ACC112 (cell line): ENCODE data around the gene DEFB108B.
"Not testable (repeated sequence)": the region's sequence is repeated elsewhere in the genome, so short reads cannot be mapped to it uniquely, and the experiment has no call there.

ENCODE experiments used
- H2AFZ ChIP-seq: fragments of 200-600 bp; sonication (generic); one replicate; pipeline ENCODE4 v1.6.0; 2017; ENCODE audit warnings: antibody characterized with exemption, low read length; ENCODE audit not compliant: unreplicated experiment
- H3K27ac ChIP-seq: fragments of 200-600 bp; sonication (generic); 2 replicates; pipeline ENCODE4 v1.5.1; 2014; ENCODE audit warnings: low read depth, mild to moderate bottlenecking, antibody characterized with exemption, low read length, moderate library complexity
- H3K27me3 ChIP-seq: fragments of 200-600 bp; sonication (generic); 2 replicates; pipeline ENCODE4 v1.6.1; 2014; ENCODE audit warnings: mild to moderate bottlenecking, antibody characterized with exemption, low read length, moderate library complexity, mixed read lengths; ENCODE audit not compliant: insufficient read depth
- H3K36me3 ChIP-seq: fragments of 200-600 bp; sonication (generic); 2 replicates; pipeline ENCODE4 v1.6.1; 2016; ENCODE audit warnings: mild to moderate bottlenecking, antibody characterized with exemption, low read length, moderate library complexity, mixed read lengths; ENCODE audit not compliant: insufficient read depth
- H3K4me1 ChIP-seq: fragments of 200-600 bp; sonication (generic); one replicate; pipeline ENCODE4 v1.6.1; 2016; ENCODE audit warnings: low read length, mixed read lengths; ENCODE audit not compliant: insufficient read depth, unreplicated experiment, control insufficient read depth
- H3K4me3 ChIP-seq: fragments of 200-600 bp; sonication (generic); 2 replicates; pipeline ENCODE4 v1.5.1; 2014; ENCODE audit warnings: mild to moderate bottlenecking, low read depth, low read length
- H3K79me2 ChIP-seq: fragments of 200-600 bp; sonication (generic); one replicate; pipeline ENCODE4 v1.6.0; 2016; ENCODE audit warnings: low read length; ENCODE audit not compliant: control insufficient read depth, unreplicated experiment, insufficient read depth

DEFB108B gene

GRCh38 chr11:71829247-71829646 is 3.8 kb upstream of the DEFB108B start:
- H2AFZ ChIP-seq, H3K79me2 ChIP-seq, H3K27me3 ChIP-seq, H3K27ac ChIP-seq, H3K36me3 ChIP-seq, H3K4me1 ChIP-seq, H3K4me3 ChIP-seq: not testable (repeated sequence)

- H3K27me3 ChIP-seq, H3K4me1 ChIP-seq, H3K27ac ChIP-seq, H2AFZ ChIP-seq, H3K79me2 ChIP-seq, H3K36me3 ChIP-seq, H3K4me3 ChIP-seq: not testable (repeated sequence)
Measured at GRCh38 chr11:71829686-71830085, 3.3 kb upstream of the DEFB108B start.

- not testable (repeated sequence) for H3K36me3 ChIP-seq, H3K27me3 ChIP-seq, H3K79me2 ChIP-seq, H2AFZ ChIP-seq, H3K27ac ChIP-seq, H3K4me3 ChIP-seq, H3K4me1 ChIP-seq
Measured at GRCh38 chr11:71842720-71843119, 9.7 kb downstream of the DEFB108B start.

GRCh38 chr11:71843355-71843754 is 10.4 kb downstream of the DEFB108B start:
- H3K79me2 ChIP-seq, H2AFZ ChIP-seq, H3K36me3 ChIP-seq, H3K27me3 ChIP-seq, H3K27ac ChIP-seq, H3K4me1 ChIP-seq, H3K4me3 ChIP-seq: not testable (repeated sequence)

GRCh38 chr11:71843858-71844257 is 10.9 kb downstream of the DEFB108B start:
- no peaks in the 10 kb centered on the region for H3K36me3 ChIP-seq
- H3K4me3 ChIP-seq: no peak overlapping the region
- no peak overlapping the region for H2AFZ ChIP-seq
- H3K27ac ChIP-seq: no peak overlapping the region
- no peaks in the 10 kb centered on the region for H3K27me3 ChIP-seq
- no peaks in the 10 kb centered on the region for H3K79me2 ChIP-seq
- no peaks in the 10 kb centered on the region for H3K4me1 ChIP-seq

GRCh38 chr11:71853895-71854294 is 20.9 kb downstream of the DEFB108B start:
- H3K27ac ChIP-seq, H3K36me3 ChIP-seq, H3K79me2 ChIP-seq, H3K4me1 ChIP-seq, H3K27me3 ChIP-seq, H2AFZ ChIP-seq, H3K4me3 ChIP-seq: not testable (repeated sequence)

GRCh38 chr11:71855880-71856279 is 22.9 kb downstream of the DEFB108B start:
- H3K36me3 ChIP-seq, H3K27ac ChIP-seq, H3K79me2 ChIP-seq, H2AFZ ChIP-seq, H3K27me3 ChIP-seq, H3K4me1 ChIP-seq, H3K4me3 ChIP-seq: not testable (repeated sequence)

GRCh38 chr11:71860835-71861234 is 27.8 kb downstream of the DEFB108B start:
- not testable (repeated sequence) for H3K4me1 ChIP-seq, H3K27ac ChIP-seq, H3K27me3 ChIP-seq, H3K4me3 ChIP-seq, H2AFZ ChIP-seq, H3K36me3 ChIP-seq, H3K79me2 ChIP-seq

GRCh38 chr11:71863978-71864627 is 31.1 kb downstream of the DEFB108B start:
- not testable (repeated sequence) for H3K79me2 ChIP-seq, H3K4me1 ChIP-seq, H3K36me3 ChIP-seq, H3K4me3 ChIP-seq, H2AFZ ChIP-seq, H3K27ac ChIP-seq, H3K27me3 ChIP-seq

GRCh38 chr11:71867209-71867608 is 34.2 kb downstream of the DEFB108B start:
- not testable (repeated sequence) for H3K36me3 ChIP-seq, H3K27me3 ChIP-seq, H3K27ac ChIP-seq, H3K4me3 ChIP-seq, H2AFZ ChIP-seq, H3K4me1 ChIP-seq, H3K79me2 ChIP-seq

GRCh38 chr11:71869931-71870330 is 36.9 kb downstream of the DEFB108B start:
- H3K27ac ChIP-seq, H3K4me1 ChIP-seq, H3K36me3 ChIP-seq, H2AFZ ChIP-seq, H3K79me2 ChIP-seq, H3K27me3 ChIP-seq, H3K4me3 ChIP-seq: not testable (repeated sequence)
